GM12878 (cell line): ENCODE results near the gene WHRN. TPM values are rescaled to one million over a fixed set of nuclear protein-coding genes. Genes with fewer than 3 reads are reported as not detected.

Source experiments
- ATF7 ChIP-seq: fragments of 450-650 bp; IDR thresholded peaks from 2 replicates; pipeline ENCODE4 v1.6.1; 2016; ENCODE audit warnings: low read depth, mild to moderate bottlenecking
- BRCA1 ChIP-seq: IDR thresholded peaks from 2 replicates; pipeline ENCODE4 v1.6.1; 2011; ENCODE audit warnings: low read depth, low read length, improper control_type of control experiment
- CBX3 ChIP-seq: fragments of 200-600 bp; sonication (generic); IDR thresholded peaks from 2 replicates; pipeline ENCODE4 v1.6.1; 2016; ENCODE audit warnings: low read depth, borderline replicate concordance
- CBX5 ChIP-seq: sonication (generic); IDR thresholded peaks from 2 replicates; pipeline ENCODE4 v1.6.1; 2016; ENCODE audit warnings: low read depth, moderate library complexity, mild to moderate bottlenecking, inconsistent platforms
- CHD2 ChIP-seq: IDR thresholded peaks from 2 replicates; pipeline ENCODE4 v1.6.1; 2011; ENCODE audit warnings: low read depth, low read length, improper control_type of control experiment, borderline replicate concordance
- CREM ChIP-seq: IDR thresholded peaks from 2 replicates; pipeline ENCODE4 v1.6.1; 2014; ENCODE audit warnings: antibody characterized with exemption, low read depth
- EED ChIP-seq: sonication (generic); IDR thresholded peaks from 2 replicates; pipeline ENCODE4 v1.6.1; 2016; ENCODE audit warnings: antibody characterized with exemption, low read depth
- GABPA ChIP-seq: IDR thresholded peaks from 2 replicates; pipeline ENCODE4 v1.6.1; 2014; ENCODE audit warnings: antibody characterized with exemption, low read depth, mild to moderate bottlenecking, inconsistent platforms
- HCFC1 ChIP-seq: fragments of 150-350 bp; IDR thresholded peaks from 2 replicates; pipeline ENCODE4 v1.6.1; 2014; ENCODE audit warnings: low read length
- LARP7 ChIP-seq: fragments of 450-650 bp; IDR thresholded peaks from 2 replicates; pipeline ENCODE4 v1.6.1; 2017; ENCODE audit warnings: mild to moderate bottlenecking
- MYC ChIP-seq: IDR thresholded peaks from 2 replicates; pipeline ENCODE4 v1.6.1; 2011; ENCODE audit warnings: mild to moderate bottlenecking, low read length, moderate library complexity, inconsistent platforms; ENCODE audit not compliant: insufficient read depth, insufficient replicate concordance, insufficient read length, severe bottlenecking
- RB1 ChIP-seq: fragments of 450-650 bp; formaldehyde crosslinking; IDR thresholded peaks from 2 replicates; pipeline ENCODE4 v1.6.1; 2017; ENCODE audit warnings: mild to moderate bottlenecking, borderline replicate concordance
- SIX5 ChIP-seq: IDR thresholded peaks from 2 replicates; pipeline ENCODE4 v1.6.1; 2011; ENCODE audit warnings: mild to moderate bottlenecking, low read depth, low read length, moderate library complexity; ENCODE audit not compliant: severe bottlenecking
- SMC3 ChIP-seq: IDR thresholded peaks from 2 replicates; pipeline ENCODE4 v1.6.1; 2011; ENCODE audit warnings: low read length, improper control_type of control experiment, borderline replicate concordance
- SUZ12 ChIP-seq: fragments of 200-600 bp; sonication (generic); IDR thresholded peaks from one replicate; pipeline ENCODE4 v1.6.1; 2018; ENCODE audit warnings: antibody characterized with exemption, mild to moderate bottlenecking; ENCODE audit not compliant: unreplicated experiment
- ZNF207 ChIP-seq: fragments of 450-650 bp; IDR thresholded peaks from 2 replicates; pipeline ENCODE4 v1.6.1; 2014; ENCODE audit warnings: antibody characterized with exemption, mild to moderate bottlenecking, borderline replicate concordance
- polyA plus RNA-seq, 11 experiments: library from polyadenylated mRNA; depleted of rRNA in 4 of 11; unstranded in 6 of 11; stranded (reverse) in 5 of 11; fragments of >200 nt; fragmentation: Nextera tagmentation in 4 of 11; fragmentation: Illumina TruSeq in 1 of 11; extraction: Ambion mirVana in 4 of 11; extraction: Trizol in 1 of 11; gene quantifications; 1 replicate in 1 of 11; 2 replicates in 10 of 11; pipeline versions ENCODE4 v1.2.1 to v1.2.3, GENCODE V29; 2011 to 2016; ENCODE audit warnings: inconsistent platforms in 2 of 11, missing spikeins in 2 of 11, low read depth in 1 of 11
- total RNA-seq, 4 experiments: library from RNA; depleted of rRNA in 3 of 4; stranded (reverse); fragments of >200 nt in 3 of 4; fragmentation: Illumina TruSeq in 1 of 4; extraction: Trizol in 1 of 4; gene quantifications; 2 replicates each; pipeline versions ENCODE4 v1.2.1 to v1.2.3, GENCODE V29; 2013 to 2021
- TF ChIP-seq, protein P1 (sequence below): fragments of 450-650 bp; IDR thresholded peaks from 2 replicates; pipeline ENCODE4 v1.6.1; 2016; ENCODE audit warnings: mild to moderate bottlenecking
- TF ChIP-seq, protein P2 (sequence below): IDR thresholded peaks from 2 replicates; pipeline ENCODE4 v1.6.1; 2012; ENCODE audit warnings: low read length, inconsistent platforms
- TF ChIP-seq, protein P3 (sequence below): fragments of 450-650 bp; IDR thresholded peaks from 2 replicates; pipeline ENCODE4 v1.6.1; 2016; ENCODE audit warnings: mild to moderate bottlenecking
- TF ChIP-seq, protein P4 (sequence below): IDR thresholded peaks from 2 replicates; pipeline ENCODE4 v1.6.1; 2012; ENCODE audit warnings: low read depth, low read length, improper control_type of control experiment
- TF ChIP-seq, protein P5 (sequence below): fragments of 450-650 bp; IDR thresholded peaks from 2 replicates; pipeline ENCODE4 v1.6.1; 2014; ENCODE audit warnings: mild to moderate bottlenecking
- TF ChIP-seq, protein P6 (sequence below): fragments of 450-650 bp; IDR thresholded peaks from 2 replicates; pipeline ENCODE4 v1.6.1; 2017; ENCODE audit warnings: antibody characterized with exemption, mild to moderate bottlenecking, moderate library complexity

Gene WHRN
- total and polyA plus RNA-seq, 10 of the 15 experiments (the other 5 are each of a cell fraction or from before 2014, with no cell fraction given), result 0.04 to 18.2 (median 0.68) TPM; not detected in 1

DNA sequence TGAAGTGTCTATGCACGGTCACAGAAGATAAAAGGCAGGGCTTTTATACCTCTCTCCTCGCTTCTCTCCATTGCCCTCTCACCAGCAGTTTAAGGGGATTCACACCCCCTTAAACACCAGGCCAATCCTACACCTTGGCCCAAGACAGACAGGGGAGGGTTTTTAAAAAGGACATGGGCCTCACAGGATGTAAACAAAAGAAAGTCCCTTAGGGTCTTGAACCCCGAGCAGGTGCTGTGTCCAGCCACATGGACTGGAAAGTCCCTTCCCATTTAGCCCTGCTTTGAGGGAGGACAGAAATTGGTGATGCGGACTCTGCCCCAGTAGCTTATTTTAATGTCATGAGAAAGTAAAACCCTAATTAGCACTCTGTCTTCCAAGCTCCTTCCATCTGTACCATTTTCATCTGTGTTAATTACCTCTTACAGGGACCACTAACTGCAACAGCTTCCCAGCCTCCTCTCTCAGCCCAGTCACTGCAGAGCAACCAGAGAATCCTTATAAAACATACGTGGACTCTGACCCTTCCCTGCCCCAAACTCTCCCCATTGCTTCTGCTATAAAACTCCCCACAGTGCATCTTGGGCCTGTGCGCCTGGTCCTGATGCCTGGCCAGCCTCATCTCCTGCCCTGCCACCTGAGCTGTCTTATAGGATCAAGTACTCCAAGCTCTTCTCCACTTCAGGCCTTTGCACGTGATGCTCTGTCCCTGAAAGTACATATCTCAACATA is 16.7 kb downstream of the WHRN start (continued):
- TF ChIP-seq, protein P1, sequence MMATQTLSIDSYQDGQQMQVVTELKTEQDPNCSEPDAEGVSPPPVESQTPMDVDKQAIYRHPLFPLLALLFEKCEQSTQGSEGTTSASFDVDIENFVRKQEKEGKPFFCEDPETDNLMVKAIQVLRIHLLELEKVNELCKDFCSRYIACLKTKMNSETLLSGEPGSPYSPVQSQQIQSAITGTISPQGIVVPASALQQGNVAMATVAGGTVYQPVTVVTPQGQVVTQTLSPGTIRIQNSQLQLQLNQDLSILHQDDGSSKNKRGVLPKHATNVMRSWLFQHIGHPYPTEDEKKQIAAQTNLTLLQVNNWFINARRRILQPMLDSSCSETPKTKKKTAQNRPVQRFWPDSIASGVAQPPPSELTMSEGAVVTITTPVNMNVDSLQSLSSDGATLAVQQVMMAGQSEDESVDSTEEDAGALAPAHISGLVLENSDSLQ, result peak; percentile 57
- TF ChIP-seq ATF7 (no peak), RB1 (no peak), GABPA (no peak), EED (no peak), ZNF207 (no peak), CBX5 (no peak), BRCA1 (no peak), CBX3 (no peak), SIX5 (no peak), SUZ12 (no peak), HCFC1 (no peak), LARP7 (no peak; the same call in 1 of the 2 replicates), MYC (no peak), SMC3 (no peak), CREM (no peak), CHD2 (no peak)
- TF ChIP-seq, protein P2, sequence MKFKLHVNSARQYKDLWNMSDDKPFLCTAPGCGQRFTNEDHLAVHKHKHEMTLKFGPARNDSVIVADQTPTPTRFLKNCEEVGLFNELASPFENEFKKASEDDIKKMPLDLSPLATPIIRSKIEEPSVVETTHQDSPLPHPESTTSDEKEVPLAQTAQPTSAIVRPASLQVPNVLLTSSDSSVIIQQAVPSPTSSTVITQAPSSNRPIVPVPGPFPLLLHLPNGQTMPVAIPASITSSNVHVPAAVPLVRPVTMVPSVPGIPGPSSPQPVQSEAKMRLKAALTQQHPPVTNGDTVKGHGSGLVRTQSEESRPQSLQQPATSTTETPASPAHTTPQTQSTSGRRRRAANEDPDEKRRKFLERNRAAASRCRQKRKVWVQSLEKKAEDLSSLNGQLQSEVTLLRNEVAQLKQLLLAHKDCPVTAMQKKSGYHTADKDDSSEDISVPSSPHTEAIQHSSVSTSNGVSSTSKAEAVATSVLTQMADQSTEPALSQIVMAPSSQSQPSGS, result no peak
- TF ChIP-seq, protein P3, sequence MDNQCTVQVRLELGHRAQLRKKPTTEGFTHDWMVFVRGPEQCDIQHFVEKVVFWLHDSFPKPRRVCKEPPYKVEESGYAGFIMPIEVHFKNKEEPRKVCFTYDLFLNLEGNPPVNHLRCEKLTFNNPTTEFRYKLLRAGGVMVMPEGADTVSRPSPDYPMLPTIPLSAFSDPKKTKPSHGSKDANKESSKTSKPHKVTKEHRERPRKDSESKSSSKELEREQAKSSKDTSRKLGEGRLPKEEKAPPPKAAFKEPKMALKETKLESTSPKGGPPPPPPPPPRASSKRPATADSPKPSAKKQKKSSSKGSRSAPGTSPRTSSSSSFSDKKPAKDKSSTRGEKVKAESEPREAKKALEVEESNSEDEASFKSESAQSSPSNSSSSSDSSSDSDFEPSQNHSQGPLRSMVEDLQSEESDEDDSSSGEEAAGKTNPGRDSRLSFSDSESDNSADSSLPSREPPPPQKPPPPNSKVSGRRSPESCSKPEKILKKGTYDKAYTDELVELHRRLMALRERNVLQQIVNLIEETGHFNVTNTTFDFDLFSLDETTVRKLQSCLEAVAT, result peak; percentile 8; the same call in 1 of the 2 replicates
- TF ChIP-seq, protein P4, sequence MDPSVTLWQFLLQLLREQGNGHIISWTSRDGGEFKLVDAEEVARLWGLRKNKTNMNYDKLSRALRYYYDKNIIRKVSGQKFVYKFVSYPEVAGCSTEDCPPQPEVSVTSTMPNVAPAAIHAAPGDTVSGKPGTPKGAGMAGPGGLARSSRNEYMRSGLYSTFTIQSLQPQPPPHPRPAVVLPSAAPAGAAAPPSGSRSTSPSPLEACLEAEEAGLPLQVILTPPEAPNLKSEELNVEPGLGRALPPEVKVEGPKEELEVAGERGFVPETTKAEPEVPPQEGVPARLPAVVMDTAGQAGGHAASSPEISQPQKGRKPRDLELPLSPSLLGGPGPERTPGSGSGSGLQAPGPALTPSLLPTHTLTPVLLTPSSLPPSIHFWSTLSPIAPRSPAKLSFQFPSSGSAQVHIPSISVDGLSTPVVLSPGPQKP, result no peak
- TF ChIP-seq, protein P5, sequence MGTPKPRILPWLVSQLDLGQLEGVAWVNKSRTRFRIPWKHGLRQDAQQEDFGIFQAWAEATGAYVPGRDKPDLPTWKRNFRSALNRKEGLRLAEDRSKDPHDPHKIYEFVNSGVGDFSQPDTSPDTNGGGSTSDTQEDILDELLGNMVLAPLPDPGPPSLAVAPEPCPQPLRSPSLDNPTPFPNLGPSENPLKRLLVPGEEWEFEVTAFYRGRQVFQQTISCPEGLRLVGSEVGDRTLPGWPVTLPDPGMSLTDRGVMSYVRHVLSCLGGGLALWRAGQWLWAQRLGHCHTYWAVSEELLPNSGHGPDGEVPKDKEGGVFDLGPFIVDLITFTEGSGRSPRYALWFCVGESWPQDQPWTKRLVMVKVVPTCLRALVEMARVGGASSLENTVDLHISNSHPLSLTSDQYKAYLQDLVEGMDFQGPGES, result no peak
- TF ChIP-seq, protein P6, sequence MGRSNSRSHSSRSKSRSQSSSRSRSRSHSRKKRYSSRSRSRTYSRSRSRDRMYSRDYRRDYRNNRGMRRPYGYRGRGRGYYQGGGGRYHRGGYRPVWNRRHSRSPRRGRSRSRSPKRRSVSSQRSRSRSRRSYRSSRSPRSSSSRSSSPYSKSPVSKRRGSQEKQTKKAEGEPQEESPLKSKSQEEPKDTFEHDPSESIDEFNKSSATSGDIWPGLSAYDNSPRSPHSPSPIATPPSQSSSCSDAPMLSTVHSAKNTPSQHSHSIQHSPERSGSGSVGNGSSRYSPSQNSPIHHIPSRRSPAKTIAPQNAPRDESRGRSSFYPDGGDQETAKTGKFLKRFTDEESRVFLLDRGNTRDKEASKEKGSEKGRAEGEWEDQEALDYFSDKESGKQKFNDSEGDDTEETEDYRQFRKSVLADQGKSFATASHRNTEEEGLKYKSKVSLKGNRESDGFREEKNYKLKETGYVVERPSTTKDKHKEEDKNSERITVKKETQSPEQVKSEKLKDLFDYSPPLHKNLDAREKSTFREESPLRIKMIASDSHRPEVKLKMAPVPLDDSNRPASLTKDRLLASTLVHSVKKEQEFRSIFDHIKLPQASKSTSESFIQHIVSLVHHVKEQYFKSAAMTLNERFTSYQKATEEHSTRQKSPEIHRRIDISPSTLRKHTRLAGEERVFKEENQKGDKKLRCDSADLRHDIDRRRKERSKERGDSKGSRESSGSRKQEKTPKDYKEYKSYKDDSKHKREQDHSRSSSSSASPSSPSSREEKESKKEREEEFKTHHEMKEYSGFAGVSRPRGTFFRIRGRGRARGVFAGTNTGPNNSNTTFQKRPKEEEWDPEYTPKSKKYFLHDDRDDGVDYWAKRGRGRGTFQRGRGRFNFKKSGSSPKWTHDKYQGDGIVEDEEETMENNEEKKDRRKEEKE, result no peak
